HEK293 (cell line): ENCODE results near the gene CABP4.
A peak's percentile ranks its signal among the peaks of the same experiment; 100 is the strongest.

Experiments
- KLF1 ChIP-seq: fragments of 450-650 bp; formaldehyde crosslinking; IDR thresholded peaks from 2 replicates; pipeline ENCODE4 v1.5.1; 2016; ENCODE audit warnings: missing biosample characterization, missing genetic modification characterization
- ZBTB21 ChIP-seq: fragments of 450-650 bp; formaldehyde crosslinking; IDR thresholded peaks from 2 replicates; pipeline ENCODE4 v1.5.1; 2017; ENCODE audit warnings: missing biosample characterization, missing genetic modification characterization
- ZNF16 ChIP-seq: fragments of 450-650 bp; formaldehyde crosslinking; IDR thresholded peaks from 2 replicates; pipeline ENCODE4 v1.5.1; 2016; ENCODE audit warnings: low read depth, missing biosample characterization, missing genetic modification characterization
- ZNF302 ChIP-seq: fragments of 450-650 bp; formaldehyde crosslinking; IDR thresholded peaks from 2 replicates; pipeline ENCODE4 v1.5.1; 2016; ENCODE audit warnings: missing biosample characterization, missing genetic modification characterization, low read depth
- ZNF514 ChIP-seq: fragments of 450-650 bp; formaldehyde crosslinking; IDR thresholded peaks from 2 replicates; pipeline ENCODE4 v1.5.1; 2016; ENCODE audit warnings: missing biosample characterization, missing genetic modification characterization
- ZNF76 ChIP-seq: fragments of 450-650 bp; formaldehyde crosslinking; IDR thresholded peaks from 2 replicates; pipeline ENCODE4; 2016; ENCODE audit warnings: low read depth, missing biosample characterization, missing genetic modification characterization, borderline replicate concordance
- TF ChIP-seq, protein P1 (sequence below): fragments of 450-650 bp; formaldehyde crosslinking; IDR thresholded peaks from 2 replicates; pipeline ENCODE4 v1.5.1; 2016; ENCODE audit warnings: missing biosample characterization, missing genetic modification characterization
- TF ChIP-seq, protein P2 (sequence below): fragments of 450-650 bp; formaldehyde crosslinking; IDR thresholded peaks from 2 replicates; pipeline ENCODE4 v1.5.1; 2016; ENCODE audit warnings: missing biosample characterization, missing genetic modification characterization
- TF ChIP-seq, protein P3 (sequence below): fragments of 450-650 bp; formaldehyde crosslinking; IDR thresholded peaks from 2 replicates; pipeline ENCODE4 v1.5.1; 2016; ENCODE audit warnings: missing biosample characterization, missing genetic modification characterization
- TF ChIP-seq, protein P4 (sequence below): fragments of 450-650 bp; formaldehyde crosslinking; IDR thresholded peaks from 2 replicates; pipeline ENCODE4 v1.5.1; 2016; ENCODE audit warnings: missing biosample characterization, missing genetic modification characterization

DNA sequence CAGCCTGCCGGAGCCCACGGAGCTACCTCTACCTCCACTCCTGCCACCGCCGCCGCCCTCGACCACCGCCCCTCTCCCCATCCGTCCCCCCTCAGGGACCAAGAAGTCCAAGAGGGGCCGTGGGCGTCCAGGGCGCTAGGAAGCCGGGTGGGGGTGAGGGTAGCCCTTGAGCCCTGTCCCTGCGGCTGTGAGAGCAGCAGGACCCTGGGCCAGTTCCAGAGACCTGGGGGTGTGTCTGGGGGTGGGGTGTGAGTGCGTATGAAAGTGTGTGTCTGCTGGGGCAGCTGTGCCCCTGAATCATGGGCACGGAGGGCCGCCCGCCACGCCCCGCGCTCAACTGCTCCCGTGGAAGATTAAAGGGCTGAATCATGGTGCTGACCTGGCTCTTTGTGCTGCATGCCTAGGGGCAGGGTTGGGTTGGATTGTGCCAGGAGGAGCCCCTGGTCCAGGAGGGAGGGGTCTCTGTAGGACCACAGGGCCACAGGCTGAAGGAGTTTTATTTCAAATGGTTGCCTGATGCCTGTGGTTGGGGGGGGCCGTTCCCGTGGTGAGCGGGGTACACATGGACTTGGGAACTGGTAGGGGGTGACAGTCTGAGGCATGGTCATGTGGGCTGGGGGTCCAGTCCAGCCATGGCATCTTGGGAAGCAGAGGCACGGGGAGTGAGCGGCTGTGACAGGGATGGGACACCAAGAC is 20.0 kb upstream of the CABP4 start:
- TF ChIP-seq ZNF514 (tag by site-specific recombination) (no peak), ZNF302 (no peak), ZNF76 (tag by site-specific recombination) (no peak), KLF1 (tag by site-specific recombination) (peak; percentile 88), ZBTB21 (tag by site-specific recombination) (no peak), ZNF16 (no peak)
- TF ChIP-seq, protein P1, sequence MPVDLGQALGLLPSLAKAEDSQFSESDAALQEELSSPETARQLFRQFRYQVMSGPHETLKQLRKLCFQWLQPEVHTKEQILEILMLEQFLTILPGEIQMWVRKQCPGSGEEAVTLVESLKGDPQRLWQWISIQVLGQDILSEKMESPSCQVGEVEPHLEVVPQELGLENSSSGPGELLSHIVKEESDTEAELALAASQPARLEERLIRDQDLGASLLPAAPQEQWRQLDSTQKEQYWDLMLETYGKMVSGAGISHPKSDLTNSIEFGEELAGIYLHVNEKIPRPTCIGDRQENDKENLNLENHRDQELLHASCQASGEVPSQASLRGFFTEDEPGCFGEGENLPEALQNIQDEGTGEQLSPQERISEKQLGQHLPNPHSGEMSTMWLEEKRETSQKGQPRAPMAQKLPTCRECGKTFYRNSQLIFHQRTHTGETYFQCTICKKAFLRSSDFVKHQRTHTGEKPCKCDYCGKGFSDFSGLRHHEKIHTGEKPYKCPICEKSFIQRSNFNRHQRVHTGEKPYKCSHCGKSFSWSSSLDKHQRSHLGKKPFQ (tag by site-specific recombination): no peak
- TF ChIP-seq, protein P2, sequence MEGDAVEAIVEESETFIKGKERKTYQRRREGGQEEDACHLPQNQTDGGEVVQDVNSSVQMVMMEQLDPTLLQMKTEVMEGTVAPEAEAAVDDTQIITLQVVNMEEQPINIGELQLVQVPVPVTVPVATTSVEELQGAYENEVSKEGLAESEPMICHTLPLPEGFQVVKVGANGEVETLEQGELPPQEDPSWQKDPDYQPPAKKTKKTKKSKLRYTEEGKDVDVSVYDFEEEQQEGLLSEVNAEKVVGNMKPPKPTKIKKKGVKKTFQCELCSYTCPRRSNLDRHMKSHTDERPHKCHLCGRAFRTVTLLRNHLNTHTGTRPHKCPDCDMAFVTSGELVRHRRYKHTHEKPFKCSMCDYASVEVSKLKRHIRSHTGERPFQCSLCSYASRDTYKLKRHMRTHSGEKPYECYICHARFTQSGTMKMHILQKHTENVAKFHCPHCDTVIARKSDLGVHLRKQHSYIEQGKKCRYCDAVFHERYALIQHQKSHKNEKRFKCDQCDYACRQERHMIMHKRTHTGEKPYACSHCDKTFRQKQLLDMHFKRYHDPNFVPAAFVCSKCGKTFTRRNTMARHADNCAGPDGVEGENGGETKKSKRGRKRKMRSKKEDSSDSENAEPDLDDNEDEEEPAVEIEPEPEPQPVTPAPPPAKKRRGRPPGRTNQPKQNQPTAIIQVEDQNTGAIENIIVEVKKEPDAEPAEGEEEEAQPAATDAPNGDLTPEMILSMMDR (tag by site-specific recombination): no peak
- TF ChIP-seq, protein P3, sequence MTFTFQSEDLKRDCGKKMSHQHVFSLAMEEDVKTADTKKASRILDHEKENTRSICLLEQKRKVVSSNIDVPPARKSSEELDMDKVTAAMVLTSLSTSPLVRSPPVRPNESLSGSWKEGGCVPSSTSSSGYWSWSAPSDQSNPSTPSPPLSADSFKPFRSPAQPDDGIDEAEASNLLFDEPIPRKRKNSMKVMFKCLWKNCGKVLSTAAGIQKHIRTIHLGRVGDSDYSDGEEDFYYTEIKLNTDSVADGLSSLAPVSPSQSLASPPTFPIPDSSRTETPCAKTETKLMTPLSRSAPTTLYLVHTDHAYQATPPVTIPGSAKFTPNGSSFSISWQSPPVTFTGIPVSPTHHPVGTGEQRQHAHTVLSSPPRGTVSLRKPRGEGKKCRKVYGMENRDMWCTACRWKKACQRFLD (tag by site-specific recombination): no peak
- TF ChIP-seq, protein P4, sequence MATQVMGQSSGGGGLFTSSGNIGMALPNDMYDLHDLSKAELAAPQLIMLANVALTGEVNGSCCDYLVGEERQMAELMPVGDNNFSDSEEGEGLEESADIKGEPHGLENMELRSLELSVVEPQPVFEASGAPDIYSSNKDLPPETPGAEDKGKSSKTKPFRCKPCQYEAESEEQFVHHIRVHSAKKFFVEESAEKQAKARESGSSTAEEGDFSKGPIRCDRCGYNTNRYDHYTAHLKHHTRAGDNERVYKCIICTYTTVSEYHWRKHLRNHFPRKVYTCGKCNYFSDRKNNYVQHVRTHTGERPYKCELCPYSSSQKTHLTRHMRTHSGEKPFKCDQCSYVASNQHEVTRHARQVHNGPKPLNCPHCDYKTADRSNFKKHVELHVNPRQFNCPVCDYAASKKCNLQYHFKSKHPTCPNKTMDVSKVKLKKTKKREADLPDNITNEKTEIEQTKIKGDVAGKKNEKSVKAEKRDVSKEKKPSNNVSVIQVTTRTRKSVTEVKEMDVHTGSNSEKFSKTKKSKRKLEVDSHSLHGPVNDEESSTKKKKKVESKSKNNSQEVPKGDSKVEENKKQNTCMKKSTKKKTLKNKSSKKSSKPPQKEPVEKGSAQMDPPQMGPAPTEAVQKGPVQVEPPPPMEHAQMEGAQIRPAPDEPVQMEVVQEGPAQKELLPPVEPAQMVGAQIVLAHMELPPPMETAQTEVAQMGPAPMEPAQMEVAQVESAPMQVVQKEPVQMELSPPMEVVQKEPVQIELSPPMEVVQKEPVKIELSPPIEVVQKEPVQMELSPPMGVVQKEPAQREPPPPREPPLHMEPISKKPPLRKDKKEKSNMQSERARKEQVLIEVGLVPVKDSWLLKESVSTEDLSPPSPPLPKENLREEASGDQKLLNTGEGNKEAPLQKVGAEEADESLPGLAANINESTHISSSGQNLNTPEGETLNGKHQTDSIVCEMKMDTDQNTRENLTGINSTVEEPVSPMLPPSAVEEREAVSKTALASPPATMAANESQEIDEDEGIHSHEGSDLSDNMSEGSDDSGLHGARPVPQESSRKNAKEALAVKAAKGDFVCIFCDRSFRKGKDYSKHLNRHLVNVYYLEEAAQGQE (tag by site-specific recombination): no peak
